Stimulated activated CD8-positive, alpha-beta memory T cell treated with anti-CD3 and anti-CD28 coated beads, Interleukin-12 subunit alpha, Interleukin-12 subunit beta, amount 100 ng/mL, for 24 hours (primary cell): ENCODE data around the gene RPAP2.

ENCODE experiments used
- DNase-seq: peaks from one replicate; pipeline ENCODE4 v3.0.0-alpha.2; 2020; ENCODE audit errors: extremely low read depth

Gene RPAP2

GRCh38 chr1:92447033-92447681 lies 148.3 kb downstream of the RPAP2 start:
- no peak for DNase-seq

GRCh38 chr1:92447976-92448375 lies 149.1 kb downstream of the RPAP2 start:
- no peak for DNase-seq
